ENCODE measurements around the gene ENOX2. TPM values are rescaled to one million over a fixed set of nuclear protein-coding genes. Genes with fewer than 3 reads are reported as not detected.

Gene ENOX2
- total RNA-seq, 4 donors from 2014 or later, result 10.2 to 27.0 (median 12.9) TPM

- no peak for TF ChIP-seq CTCF (IDR thresholded peaks at IDR 0.05)
- ATAC-seq (ENCODE audit: low FRiP score) (no peak), DNase-seq (ENCODE audit: low spot score) (no peak)
Measured at GRCh38 chrX:130741584-130741983, 161.4 kb downstream of the ENOX2 start.

GRCh38 chrX:130741151-130741550, 161.9 kb downstream of the ENOX2 start:
- TF ChIP-seq CTCF (IDR thresholded peaks at IDR 0.05), result no peak
- DNase-seq (ENCODE audit: low spot score), result no peak
- no peak for ATAC-seq (ENCODE audit: low FRiP score)

- DNase-seq (ENCODE audit: low spot score) (no peak), ATAC-seq (ENCODE audit: low FRiP score) (no peak)
- no peak for TF ChIP-seq CTCF (IDR thresholded peaks at IDR 0.05)
Measured at GRCh38 chrX:130738638-130739195, 164.3 kb downstream of the ENOX2 start.

- no peak for TF ChIP-seq CTCF (IDR thresholded peaks at IDR 0.05)
- ATAC-seq (ENCODE audit: low FRiP score) (no peak), DNase-seq (ENCODE audit: low spot score) (no peak)
Measured at GRCh38 chrX:130734713-130735112, 168.3 kb downstream of the ENOX2 start.

- no peak for ATAC-seq (ENCODE audit: low FRiP score)
Measured at GRCh38 chrX:130728208-130728607, 174.8 kb downstream of the ENOX2 start.

GRCh38 chrX:130726661-130727060, 176.3 kb downstream of the ENOX2 start:
- TF ChIP-seq CTCF (IDR thresholded peaks at IDR 0.05), result no peak
- ATAC-seq (ENCODE audit: low FRiP score), result no peak
- no peak for DNase-seq (ENCODE audit: low spot score)

More at GRCh38 chrX:130728208-130728607, 174.8 kb downstream of the ENOX2 start:
- TF ChIP-seq CTCF (IDR thresholded peaks at IDR 0.05), result no peak
- no peak for DNase-seq (ENCODE audit: low spot score)

GRCh38 chrX:130725519-130725918, 177.5 kb downstream of the ENOX2 start:
- ATAC-seq (ENCODE audit: low FRiP score) (no peak), DNase-seq (ENCODE audit: low spot score) (no peak)

More at GRCh38 chrX:130725519-130725918, 177.5 kb downstream of the ENOX2 start:
- no peak for TF ChIP-seq CTCF (IDR thresholded peaks at IDR 0.05)
